Activated T-helper 9 cell treated with anti-CD3 and anti-CD28 coated beads, Interleukin-2, amount 50 U/mL, for 16 hours (primary cell): ENCODE measurements around the gene S100P.
"Not testable (repeated sequence)": the region's sequence is repeated elsewhere in the genome, so short reads cannot be mapped to it uniquely, and the experiment has no call there.

ENCODE experiments used
- DNase-seq: peaks from one replicate; pipeline ENCODE4 v3.0.0-alpha.2; 2020; ENCODE audit warnings: low read depth

The S100P gene

GRCh38 chr4:6724421-6725111 is 30.9 kb downstream of the S100P start:
- DNase-seq = no peak

GRCh38 chr4:6725427-6725961 is 31.8 kb downstream of the S100P start:
- DNase-seq = not testable (repeated sequence)

GRCh38 chr4:6727081-6727942 is 33.6 kb downstream of the S100P start:
- DNase-seq = no peak

GRCh38 chr4:6727943-6728250 is 34.2 kb downstream of the S100P start:
- no peak for DNase-seq

DNA sequence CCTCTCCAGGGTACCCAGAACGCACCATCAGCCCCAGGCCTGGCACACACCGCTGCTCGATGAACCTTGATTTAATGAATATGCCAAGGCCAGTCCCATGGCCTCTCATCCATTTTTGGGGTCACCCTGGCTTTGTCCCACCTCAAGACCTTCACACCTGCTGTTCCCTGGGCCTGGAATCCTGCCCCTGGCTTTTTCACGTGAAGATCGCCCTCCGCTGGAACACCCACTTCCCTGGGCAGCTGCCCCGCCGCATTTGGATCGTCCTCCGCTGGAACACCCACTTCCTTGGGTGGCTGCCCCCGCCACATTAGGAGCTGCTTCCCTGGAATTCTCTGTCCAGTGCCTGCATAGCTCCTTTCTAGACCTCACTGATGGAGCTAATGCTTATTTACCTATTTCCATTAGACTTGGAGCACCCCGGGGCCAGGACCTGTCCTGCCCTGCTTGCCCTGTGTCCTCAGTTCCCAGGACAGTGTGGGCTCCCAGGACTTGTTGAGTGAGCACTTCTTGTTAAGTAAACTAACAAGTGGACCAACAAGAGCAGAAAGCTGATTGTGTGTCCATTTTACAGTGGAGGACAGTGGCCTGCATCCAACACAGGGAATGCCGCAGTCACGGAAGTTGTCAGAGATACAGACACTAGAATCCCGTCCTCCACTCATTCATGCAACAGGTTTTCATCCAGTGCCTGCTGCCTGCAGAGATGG is 34.8 kb downstream of the S100P start:
- DNase-seq = no peak

DNA sequence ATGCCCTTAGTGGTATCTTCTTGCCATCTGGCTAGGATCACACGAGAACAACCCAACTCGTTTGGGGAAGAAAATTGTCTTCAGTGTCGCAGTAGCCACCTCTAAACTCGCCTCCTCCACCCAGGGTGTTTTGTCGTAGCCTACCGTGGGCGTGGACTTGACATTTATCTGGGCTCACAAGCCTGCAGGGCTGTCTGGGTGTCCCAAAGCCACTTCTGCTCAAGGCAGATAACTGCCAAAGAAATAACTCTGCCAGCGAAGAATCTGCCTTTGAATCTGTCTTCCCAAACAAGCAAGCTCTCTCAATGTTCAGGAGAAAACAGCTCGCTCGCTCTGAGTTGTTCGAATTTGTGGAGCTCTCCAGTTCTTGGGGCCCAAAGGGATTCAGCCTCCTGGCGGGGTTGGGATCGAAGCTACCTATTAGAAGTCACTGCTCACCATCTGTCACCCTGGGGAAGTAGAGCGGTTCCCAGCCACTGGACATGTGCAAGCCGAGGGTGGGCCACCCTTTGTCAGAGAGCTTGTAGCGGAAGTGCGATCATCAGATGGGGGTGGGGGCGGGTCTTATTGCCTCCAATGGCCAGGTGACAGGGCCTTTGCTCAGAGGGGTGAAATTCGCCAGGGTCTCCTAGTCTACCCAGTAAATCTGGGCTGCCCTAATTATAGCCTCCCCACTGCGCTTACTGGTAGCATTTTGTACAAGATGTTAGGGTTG is 37.1 kb downstream of the S100P start:
- no peak for DNase-seq

GRCh38 chr4:6731318-6731675 is 37.6 kb downstream of the S100P start:
- DNase-seq = no peak

GRCh38 chr4:6731780-6732179 is 38.1 kb downstream of the S100P start:
- no peak for DNase-seq

- no peak for DNase-seq
Measured at GRCh38 chr4:6732441-6733357, 39.0 kb downstream of the S100P start.

GRCh38 chr4:6733358-6734164 is 39.9 kb downstream of the S100P start:
- DNase-seq = no peak

DNA sequence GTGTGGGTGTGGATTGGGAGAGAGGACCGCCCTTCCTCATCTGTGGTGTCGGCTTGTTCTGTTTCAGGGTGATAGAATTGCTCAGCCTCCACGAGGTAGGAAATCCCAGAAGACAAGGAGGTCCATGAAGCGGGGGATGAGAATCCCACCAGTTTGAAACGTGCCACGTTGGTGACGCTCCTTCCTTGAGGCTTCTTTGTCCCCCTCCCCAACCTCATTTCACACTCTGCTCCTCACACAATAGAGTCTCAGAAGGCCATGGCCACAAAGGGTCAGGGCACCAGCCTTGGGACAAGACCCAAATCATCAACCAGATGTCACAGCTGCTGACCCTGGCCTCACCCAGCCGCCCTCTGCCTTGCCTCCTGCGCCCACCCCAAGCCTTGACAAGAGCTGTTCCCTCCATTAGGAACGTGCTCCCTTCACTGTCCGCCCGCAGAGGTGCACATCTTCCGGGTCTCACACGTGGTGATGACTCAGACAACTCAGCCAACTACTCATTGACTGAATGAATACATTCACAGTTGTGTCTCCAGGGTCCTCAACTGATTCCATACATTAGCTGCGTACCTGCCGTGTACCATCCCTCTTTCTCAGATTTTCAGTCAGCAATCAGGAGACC is 40.6 kb downstream of the S100P start:
- DNase-seq = no peak

GRCh38 chr4:6739920-6740319 is 46.2 kb downstream of the S100P start:
- DNase-seq = no peak

DNA sequence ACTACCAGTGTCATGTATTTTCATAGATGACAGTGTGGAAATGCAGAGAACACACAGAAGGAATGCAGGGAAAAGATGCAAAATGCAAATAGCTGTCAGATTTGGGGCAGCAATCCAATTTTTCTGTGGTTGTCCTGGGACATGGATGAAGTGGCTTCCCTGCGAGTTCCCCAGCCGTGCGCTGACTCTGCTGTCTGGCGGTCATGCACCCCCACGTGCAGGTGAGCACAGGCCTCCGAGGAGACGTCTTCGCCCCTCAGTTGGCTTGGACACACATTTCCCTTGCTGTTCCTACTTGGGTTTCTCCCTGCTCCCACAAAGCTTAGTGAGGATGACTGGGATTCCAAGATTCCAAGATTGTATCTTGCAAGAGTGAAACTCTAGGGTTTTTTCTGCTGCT is 46.7 kb downstream of the S100P start:
- DNase-seq = no peak

GRCh38 chr4:6742507-6742906 is 48.8 kb downstream of the S100P start:
- DNase-seq = no peak

DNA sequence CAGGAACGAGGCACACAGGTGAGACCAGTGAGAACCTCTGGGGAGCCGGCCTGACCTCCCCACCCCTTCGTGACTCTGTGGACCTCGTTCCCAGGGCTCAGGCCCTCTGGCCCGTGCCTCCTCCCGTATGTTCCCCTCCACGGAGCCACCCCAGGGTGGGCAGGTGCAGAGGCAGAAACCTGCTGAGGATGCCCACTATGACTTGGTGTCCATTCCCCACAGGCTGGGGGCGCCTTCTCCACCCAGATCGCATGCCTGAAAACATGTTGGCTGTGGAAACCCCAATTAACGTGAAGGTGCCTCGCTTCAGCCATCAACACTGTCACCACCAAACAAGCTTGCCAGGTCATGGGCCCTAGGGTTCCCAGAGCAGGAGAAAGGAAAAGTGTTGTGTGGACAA is 49.3 kb downstream of the S100P start:
- DNase-seq = no peak
